Liver (tissue), 9 donors: ENCODE results near the gene MEIS2. TPM values are rescaled to one million over a fixed set of nuclear protein-coding genes. Genes with fewer than 3 reads are reported as not detected.
A peak's percentile ranks its signal among the peaks of the same experiment; 100 is the strongest.

Experiments used
- DNase-seq: peaks from one replicate; pipeline ENCODE4 v3.0.0-alpha.2; 2017; ENCODE audit warnings: low spot score
- H3K27ac ChIP-seq, 2 donors: one replicate each; pipeline ENCODE4 v1.7.0; 2013; ENCODE audit warnings: inconsistent platforms in 2 of 2, low read length in 2 of 2, control low read depth in 1 of 2, low read depth in 1 of 2, mild to moderate bottlenecking in 1 of 2
- H3K27me3 ChIP-seq, 4 donors: one replicate each; pipeline versions ENCODE4 v1.6.1 to v1.7.0; 2013; ENCODE audit warnings: low read length in 3 of 4, inconsistent platforms in 1 of 4, mild to moderate bottlenecking in 1 of 4, moderate library complexity in 1 of 4; ENCODE audit not compliant: control insufficient read depth in 4 of 4, insufficient read depth in 4 of 4
- H3K36me3 ChIP-seq, 4 donors: one replicate each; pipeline versions ENCODE4 v1.6.1 to v1.7.0; 2013; ENCODE audit warnings: low read length in 3 of 4, mild to moderate bottlenecking in 3 of 4, low read depth in 1 of 4, moderate library complexity in 1 of 4; ENCODE audit not compliant: control insufficient read depth in 4 of 4, insufficient read depth in 3 of 4
- H3K4me1 ChIP-seq, 4 donors: one replicate each; pipeline versions ENCODE4 v1.6.1 to v1.7.0; 2013; ENCODE audit warnings: low read length in 3 of 4, mild to moderate bottlenecking in 3 of 4, moderate library complexity in 1 of 4; ENCODE audit not compliant: control insufficient read depth in 4 of 4, insufficient read depth in 4 of 4
- H3K4me3 ChIP-seq, 3 donors: one replicate each; pipeline versions ENCODE4 v1.6.1 to v1.7.0; 2013; ENCODE audit warnings: low read length in 3 of 3, control low read depth in 1 of 3, low read depth in 1 of 3, mild to moderate bottlenecking in 1 of 3
- H3K9ac ChIP-seq, 2 donors: one replicate each; pipeline ENCODE4 v1.7.0; 2013; ENCODE audit warnings: low read length in 2 of 2, mild to moderate bottlenecking in 2 of 2, moderate library complexity in 2 of 2, control low read depth in 1 of 2, low read depth in 1 of 2
- H3K9me3 ChIP-seq, 4 donors: one replicate each; pipeline versions ENCODE4 v1.6.1 to v1.7.0; 2013; ENCODE audit warnings: low read length in 3 of 4; ENCODE audit not compliant: control insufficient read depth in 4 of 4
- ATF3 ChIP-seq: IDR thresholded peaks from 2 replicates; pipeline ENCODE4 v1.6.1; 2016; ENCODE audit warnings: antibody characterized with exemption
- EGR1 ChIP-seq, 2 donors: IDR thresholded peaks; 2 replicates each; pipeline ENCODE4 v1.6.1; 2016 to 2018; ENCODE audit warnings: antibody characterized with exemption in 2 of 2, low read depth in 2 of 2
- FOXA1 ChIP-seq: IDR thresholded peaks from 2 replicates; pipeline ENCODE4 v1.6.1; 2016; ENCODE audit warnings: antibody characterized with exemption
- FOXA2 ChIP-seq: IDR thresholded peaks from 2 replicates; pipeline ENCODE4 v1.6.1; 2016; ENCODE audit warnings: antibody characterized with exemption
- GABPA ChIP-seq, 2 donors: IDR thresholded peaks in 1 of 2; conservative IDR thresholded peaks in 1 of 2; 2 replicates each; pipeline ENCODE4 v1.6.1; 2016; ENCODE audit warnings: antibody characterized with exemption in 2 of 2, mild to moderate bottlenecking in 1 of 2, moderate library complexity in 1 of 2
- HNF4A ChIP-seq, 2 donors: conservative IDR thresholded peaks; 2 replicates each; pipeline ENCODE4 v1.6.1; 2016; ENCODE audit warnings: antibody characterized with exemption in 2 of 2, mild to moderate bottlenecking in 2 of 2
- HNF4G ChIP-seq: IDR thresholded peaks from 2 replicates; pipeline ENCODE4 v1.6.1; 2016; ENCODE audit warnings: antibody characterized with exemption
- JUND ChIP-seq, 2 donors: IDR thresholded peaks; 2 replicates each; pipeline ENCODE4 v1.6.1; 2016; ENCODE audit warnings: antibody characterized with exemption in 2 of 2
- NR2F2 ChIP-seq: IDR thresholded peaks from 2 replicates; pipeline ENCODE4 v1.6.1; 2016; ENCODE audit warnings: antibody characterized with exemption
- RAD21 ChIP-seq, 2 donors: IDR thresholded peaks; 2 replicates each; pipeline ENCODE4 v1.6.1; 2016; ENCODE audit warnings: antibody characterized with exemption in 2 of 2, mild to moderate bottlenecking in 2 of 2
- RXRA ChIP-seq, 2 donors: IDR thresholded peaks; 2 replicates each; pipeline ENCODE4 v1.6.1; 2017 to 2018; ENCODE audit warnings: antibody characterized with exemption in 2 of 2, mild to moderate bottlenecking in 1 of 2
- SP1 ChIP-seq: IDR thresholded peaks from 2 replicates; pipeline ENCODE4 v1.6.1; 2018; ENCODE audit warnings: antibody characterized with exemption, mild to moderate bottlenecking
- TAF1 ChIP-seq: conservative IDR thresholded peaks from 2 replicates; pipeline ENCODE4 v1.6.1; 2016; ENCODE audit warnings: antibody characterized with exemption, mild to moderate bottlenecking
- YY1 ChIP-seq: IDR thresholded peaks from 2 replicates; pipeline ENCODE4 v1.6.1; 2016; ENCODE audit warnings: antibody characterized with exemption, mild to moderate bottlenecking
- ZBTB33 ChIP-seq: IDR thresholded peaks from 2 replicates; pipeline ENCODE4 v1.6.1; 2016; ENCODE audit warnings: antibody characterized with exemption
- WGBS: extraction: QIAGEN DNeasy Blood & Tissue Kit; methylation state at CpG from one replicate; pipeline ENCODE4 v1.1.7; 2013; 5-methylcytosine and 5-hydroxymethylcytosine counted together
- polyA plus RNA-seq, 2 donors: library from polyadenylated mRNA; stranded (reverse) in 1 of 2; unstranded in 1 of 2; fragments of 200-250 nt in 1 of 2; fragments of >200 nt in 1 of 2; fragmentation: Nextera tagmentation in 1 of 2; extraction: Ambion mirVana in 1 of 2; gene quantifications; one replicate each; pipeline versions ENCODE4 v1.2.1 to v1.2.3, GENCODE V29; 2013 to 2015
- total RNA-seq, 2 donors: library from RNA; depleted of rRNA; stranded (reverse); fragments of >200 nt; gene quantifications; one replicate each; pipeline ENCODE4 v1.2.3, GENCODE V29; 2014
- TF ChIP-seq, protein P1 (sequence below): IDR thresholded peaks from 2 replicates; pipeline ENCODE4 v1.6.1; 2016; ENCODE audit warnings: antibody characterized with exemption, mild to moderate bottlenecking
- TF ChIP-seq, protein P2 (sequence below): fragments of 150-350 bp; IDR thresholded peaks from 2 replicates; pipeline ENCODE4 v1.5.1; 2017; ENCODE audit warnings: improper control_type of control experiment, low read depth, low read length; ENCODE audit not compliant: missing input control
- donor health status: healthy.
- donor health status: healthy.
- donor health status: healthy.
- donor health status: healthy.
- donor health status: healthy.

MEIS2 gene
- total and polyA plus RNA-seq, 4 donors = 3.9 to 12.6 (median 7.6) TPM

GRCh38 chr15:37086120-37086519 lies 14.2 kb downstream of the MEIS2 start:
- 63% methylated on average over 3 of the region's 3 CpGs for WGBS
- no peaks in the 10 kb centered on the region for H3K9me3 ChIP-seq
- no peak overlapping the region for H3K9ac ChIP-seq
- no peaks in the 10 kb centered on the region for H3K27me3 ChIP-seq
- TF ChIP-seq TAF1 (no peak), HNF4G (no peak), EGR1 (IDR thresholded peaks at IDR 0.05; ENCODE audit: low read depth in 2 of 2) (no peak)
- TF ChIP-seq, protein P1, sequence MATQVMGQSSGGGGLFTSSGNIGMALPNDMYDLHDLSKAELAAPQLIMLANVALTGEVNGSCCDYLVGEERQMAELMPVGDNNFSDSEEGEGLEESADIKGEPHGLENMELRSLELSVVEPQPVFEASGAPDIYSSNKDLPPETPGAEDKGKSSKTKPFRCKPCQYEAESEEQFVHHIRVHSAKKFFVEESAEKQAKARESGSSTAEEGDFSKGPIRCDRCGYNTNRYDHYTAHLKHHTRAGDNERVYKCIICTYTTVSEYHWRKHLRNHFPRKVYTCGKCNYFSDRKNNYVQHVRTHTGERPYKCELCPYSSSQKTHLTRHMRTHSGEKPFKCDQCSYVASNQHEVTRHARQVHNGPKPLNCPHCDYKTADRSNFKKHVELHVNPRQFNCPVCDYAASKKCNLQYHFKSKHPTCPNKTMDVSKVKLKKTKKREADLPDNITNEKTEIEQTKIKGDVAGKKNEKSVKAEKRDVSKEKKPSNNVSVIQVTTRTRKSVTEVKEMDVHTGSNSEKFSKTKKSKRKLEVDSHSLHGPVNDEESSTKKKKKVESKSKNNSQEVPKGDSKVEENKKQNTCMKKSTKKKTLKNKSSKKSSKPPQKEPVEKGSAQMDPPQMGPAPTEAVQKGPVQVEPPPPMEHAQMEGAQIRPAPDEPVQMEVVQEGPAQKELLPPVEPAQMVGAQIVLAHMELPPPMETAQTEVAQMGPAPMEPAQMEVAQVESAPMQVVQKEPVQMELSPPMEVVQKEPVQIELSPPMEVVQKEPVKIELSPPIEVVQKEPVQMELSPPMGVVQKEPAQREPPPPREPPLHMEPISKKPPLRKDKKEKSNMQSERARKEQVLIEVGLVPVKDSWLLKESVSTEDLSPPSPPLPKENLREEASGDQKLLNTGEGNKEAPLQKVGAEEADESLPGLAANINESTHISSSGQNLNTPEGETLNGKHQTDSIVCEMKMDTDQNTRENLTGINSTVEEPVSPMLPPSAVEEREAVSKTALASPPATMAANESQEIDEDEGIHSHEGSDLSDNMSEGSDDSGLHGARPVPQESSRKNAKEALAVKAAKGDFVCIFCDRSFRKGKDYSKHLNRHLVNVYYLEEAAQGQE = peak; percentile 62
- no peaks in the 10 kb centered on the region for H3K4me1 ChIP-seq
- no peak for DNase-seq
- peaks cover 2 to 9% (median 4%) of the 10 kb centered on the region in 4 donors for H3K36me3 ChIP-seq
- H3K4me3 ChIP-seq = no peak overlapping the region
- no peak overlapping the region for H3K27ac ChIP-seq

- no peak overlapping the region for H3K9ac ChIP-seq
- DNase-seq = no peak
- no peaks in the 10 kb centered on the region for H3K9me3 ChIP-seq
- no peak overlapping the region for H3K27ac ChIP-seq
- H3K27me3 ChIP-seq = no peaks in the 10 kb centered on the region
- WGBS = 72% methylated on average over 3 of the region's 3 CpGs
- no peak overlapping the region for H3K4me3 ChIP-seq
- peaks cover 4 to 9% (median 4%) of the 10 kb centered on the region in 4 donors for H3K36me3 ChIP-seq
- H3K4me1 ChIP-seq = peaks cover 0 to 3% (median 0%) of the 10 kb centered on the region in 4 donors
- TF ChIP-seq HNF4A (conservative IDR thresholded peaks at IDR 0.05) (no peak), RAD21 (IDR thresholded peaks at IDR 0.05) (peak in 1 of 2 donors; percentile 4)
Measured at GRCh38 chr15:37084602-37085001, 15.7 kb downstream of the MEIS2 start.

DNA sequence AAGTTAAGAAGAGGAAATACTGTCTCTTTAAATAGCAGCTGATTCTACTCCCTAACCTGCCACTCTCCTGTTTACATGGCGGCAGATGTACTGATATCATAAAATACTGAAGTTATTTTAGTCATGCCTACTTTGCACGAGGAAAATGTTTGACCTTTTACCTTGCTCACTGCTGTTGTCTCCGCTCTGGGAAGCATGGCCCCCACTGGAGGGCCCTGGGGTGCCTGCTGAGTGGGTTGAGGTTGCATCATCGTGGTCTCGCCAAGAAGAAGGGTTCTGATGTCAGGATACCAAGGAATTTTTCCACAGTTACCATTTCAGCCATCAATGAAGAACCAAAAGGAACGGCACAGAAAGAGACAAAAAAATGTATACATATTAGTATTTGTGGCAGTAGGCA lies 16.7 kb downstream of the MEIS2 start:
- no peak for DNase-seq
- no peaks in the 10 kb centered on the region for H3K27me3 ChIP-seq
- no peak overlapping the region for H3K4me3 ChIP-seq
- H3K4me1 ChIP-seq = peaks cover 0 to 3% (median 0%) of the 10 kb centered on the region in 4 donors
- no peak overlapping the region for H3K27ac ChIP-seq
- H3K36me3 ChIP-seq = peaks cover 4 to 9% (median 4%) of the 10 kb centered on the region in 4 donors
- H3K9me3 ChIP-seq = no peaks in the 10 kb centered on the region
- H3K9ac ChIP-seq = no peak overlapping the region
- 84% methylated on average over 6 of the region's 6 CpGs for WGBS
- TF ChIP-seq YY1 = no peak
- TF ChIP-seq ATF3 = no peak
- TF ChIP-seq RXRA (IDR thresholded peaks at IDR 0.05) = no peak
- TF ChIP-seq TAF1 = no peak
- TF ChIP-seq RAD21 (IDR thresholded peaks at IDR 0.05) = no peak
- TF ChIP-seq FOXA1 = no peak
- no peak for TF ChIP-seq EGR1 (IDR thresholded peaks at IDR 0.05; ENCODE audit: low read depth in 2 of 2)
- TF ChIP-seq GABPA (IDR thresholded peaks at IDR 0.05 in 1 of 2, conservative IDR thresholded peaks at IDR 0.05 in 1 of 2) = no peak
- TF ChIP-seq, protein P2, sequence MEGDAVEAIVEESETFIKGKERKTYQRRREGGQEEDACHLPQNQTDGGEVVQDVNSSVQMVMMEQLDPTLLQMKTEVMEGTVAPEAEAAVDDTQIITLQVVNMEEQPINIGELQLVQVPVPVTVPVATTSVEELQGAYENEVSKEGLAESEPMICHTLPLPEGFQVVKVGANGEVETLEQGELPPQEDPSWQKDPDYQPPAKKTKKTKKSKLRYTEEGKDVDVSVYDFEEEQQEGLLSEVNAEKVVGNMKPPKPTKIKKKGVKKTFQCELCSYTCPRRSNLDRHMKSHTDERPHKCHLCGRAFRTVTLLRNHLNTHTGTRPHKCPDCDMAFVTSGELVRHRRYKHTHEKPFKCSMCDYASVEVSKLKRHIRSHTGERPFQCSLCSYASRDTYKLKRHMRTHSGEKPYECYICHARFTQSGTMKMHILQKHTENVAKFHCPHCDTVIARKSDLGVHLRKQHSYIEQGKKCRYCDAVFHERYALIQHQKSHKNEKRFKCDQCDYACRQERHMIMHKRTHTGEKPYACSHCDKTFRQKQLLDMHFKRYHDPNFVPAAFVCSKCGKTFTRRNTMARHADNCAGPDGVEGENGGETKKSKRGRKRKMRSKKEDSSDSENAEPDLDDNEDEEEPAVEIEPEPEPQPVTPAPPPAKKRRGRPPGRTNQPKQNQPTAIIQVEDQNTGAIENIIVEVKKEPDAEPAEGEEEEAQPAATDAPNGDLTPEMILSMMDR = no peak
- TF ChIP-seq FOXA2 = no peak
- no peak for TF ChIP-seq ZBTB33
- TF ChIP-seq, protein P1 = no peak
- no peak for TF ChIP-seq HNF4A (conservative IDR thresholded peaks at IDR 0.05)
- no peak for TF ChIP-seq HNF4G
- TF ChIP-seq JUND (IDR thresholded peaks at IDR 0.05) = no peak
- TF ChIP-seq NR2F2 = no peak
- TF ChIP-seq SP1 = no peak
